ENCODE data around the gene KCNK17.
A peak's percentile ranks its signal among the peaks of the same experiment; 100 is the strongest.
"Not testable (repeated sequence)": the region's sequence is repeated elsewhere in the genome, so short reads cannot be mapped to it uniquely, and the experiment has no call there.

The KCNK17 gene

GRCh38 chr6:39302011-39302410 is 12.2 kb downstream of the KCNK17 start:
- DNase-seq (ENCODE audit: low read depth) = no peak

- DNase-seq (ENCODE audit: low read depth) = peak; percentile 25
Measured at GRCh38 chr6:39301606-39302005, 12.6 kb downstream of the KCNK17 start.

- DNase-seq (ENCODE audit: low read depth) = no peak
Measured at GRCh38 chr6:39300739-39301138, 13.5 kb downstream of the KCNK17 start.

DNA sequence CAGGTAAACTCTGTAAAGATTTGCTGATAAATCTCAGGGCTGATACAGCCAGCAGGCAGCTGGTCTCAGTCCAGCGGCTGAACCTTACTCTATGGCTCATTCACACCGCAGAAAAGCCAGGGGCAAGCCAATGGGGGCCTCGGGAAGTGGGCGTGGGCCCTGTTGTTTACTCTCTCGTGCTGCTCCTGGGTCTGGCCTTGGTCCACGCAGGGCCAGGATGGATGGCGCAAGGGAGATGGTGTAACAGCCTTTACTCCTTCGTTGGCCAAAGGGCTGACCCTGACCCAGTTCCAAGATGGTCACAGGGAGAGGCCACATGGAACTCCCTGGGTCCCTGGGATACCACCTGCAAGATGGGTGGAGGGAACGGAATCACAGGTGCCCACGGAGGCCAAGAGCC is 16.2 kb downstream of the KCNK17 start:
- DNase-seq (ENCODE audit: low read depth) = no peak

GRCh38 chr6:39296745-39297640 is 17.2 kb downstream of the KCNK17 start:
- peak; percentile 8 for DNase-seq (ENCODE audit: low read depth)

DNA sequence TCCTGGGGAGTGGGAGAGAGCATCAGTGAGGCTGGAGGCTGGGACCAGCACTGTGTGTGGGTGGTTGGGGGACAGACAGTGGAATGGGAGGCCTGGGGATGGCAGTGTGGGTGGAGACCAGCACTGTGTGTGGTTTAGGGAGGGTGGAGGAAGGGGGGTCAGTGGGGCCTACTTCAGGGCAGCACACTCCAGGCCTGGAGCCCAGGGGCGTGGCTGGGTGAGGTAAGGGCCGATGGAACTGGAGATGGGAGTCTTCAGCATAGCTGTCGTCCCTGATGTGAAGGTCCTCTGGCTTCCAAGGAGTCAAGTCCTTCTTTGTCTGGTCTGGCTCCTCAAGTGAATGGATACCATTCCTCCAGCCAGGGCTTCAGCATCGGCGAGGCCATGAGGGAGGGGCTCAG is 18.6 kb downstream of the KCNK17 start:
- no peak for DNase-seq (ENCODE audit: low read depth)

- DNase-seq (ENCODE audit: low read depth) = no peak
Measured at GRCh38 chr6:39294899-39295298, 19.3 kb downstream of the KCNK17 start.

DNA sequence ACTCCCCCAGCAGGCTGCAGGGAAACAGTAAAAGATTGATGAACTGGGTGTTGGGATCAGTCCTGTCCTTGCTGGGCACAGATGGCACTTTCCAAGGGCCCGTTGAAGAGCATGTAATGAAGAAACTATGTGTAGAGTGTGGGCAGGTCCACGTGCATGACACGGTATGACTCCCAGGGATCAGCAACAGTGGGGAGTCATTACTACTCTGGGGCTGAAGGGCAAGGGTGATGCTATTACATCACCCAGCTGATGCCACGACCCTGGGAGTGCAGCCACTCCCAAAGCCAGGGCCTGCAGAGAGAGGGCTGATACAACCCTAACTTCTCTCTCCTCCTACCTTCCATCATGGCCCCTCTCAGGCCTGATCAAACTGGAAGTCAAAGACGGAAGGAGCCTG is 20.1 kb downstream of the KCNK17 start:
- no peak for DNase-seq (ENCODE audit: low read depth)

DNA sequence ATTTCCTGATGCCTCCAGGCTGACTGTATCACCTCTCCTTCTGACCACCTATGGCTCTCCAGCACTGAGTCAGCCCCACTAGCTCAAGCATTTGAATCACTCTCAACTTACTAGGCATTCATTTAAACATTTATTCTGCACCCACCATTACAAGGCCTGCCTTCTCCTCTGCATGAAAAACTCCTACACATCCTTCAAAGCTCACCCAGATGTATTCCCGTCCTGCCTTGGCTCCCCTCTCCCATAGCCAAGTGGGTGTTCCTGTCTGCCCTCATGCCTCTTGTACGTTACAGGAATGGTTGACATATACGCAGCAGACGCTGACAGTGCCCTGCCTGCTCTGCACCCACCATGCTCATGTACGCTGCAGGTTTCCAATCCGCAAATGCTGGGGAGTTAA is 21.6 kb downstream of the KCNK17 start:
- DNase-seq (ENCODE audit: low read depth) = no peak

- DNase-seq (ENCODE audit: low read depth) = no peak
Measured at GRCh38 chr6:39289490-39289889, 24.7 kb downstream of the KCNK17 start.

DNA sequence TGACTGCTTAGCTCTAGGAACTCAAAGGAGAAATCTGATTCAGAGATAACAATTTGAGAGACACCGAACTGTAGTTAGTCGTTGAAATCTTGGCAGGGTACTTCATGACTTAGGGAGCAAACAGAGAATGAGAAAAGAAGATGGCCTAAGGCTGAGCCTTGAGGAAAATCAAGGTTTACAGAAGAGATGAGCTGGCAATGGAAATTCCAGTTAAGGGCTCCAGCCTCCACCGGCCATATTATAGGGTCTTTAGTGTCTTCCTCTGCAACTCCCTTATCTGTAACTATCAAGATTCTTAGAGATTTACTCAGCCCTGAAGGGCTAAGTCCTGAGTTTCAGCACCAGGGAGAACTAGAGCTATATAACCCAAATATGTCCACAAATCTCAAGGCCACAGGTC is 26.6 kb downstream of the KCNK17 start:
- DNase-seq (ENCODE audit: low read depth) = no peak

DNA sequence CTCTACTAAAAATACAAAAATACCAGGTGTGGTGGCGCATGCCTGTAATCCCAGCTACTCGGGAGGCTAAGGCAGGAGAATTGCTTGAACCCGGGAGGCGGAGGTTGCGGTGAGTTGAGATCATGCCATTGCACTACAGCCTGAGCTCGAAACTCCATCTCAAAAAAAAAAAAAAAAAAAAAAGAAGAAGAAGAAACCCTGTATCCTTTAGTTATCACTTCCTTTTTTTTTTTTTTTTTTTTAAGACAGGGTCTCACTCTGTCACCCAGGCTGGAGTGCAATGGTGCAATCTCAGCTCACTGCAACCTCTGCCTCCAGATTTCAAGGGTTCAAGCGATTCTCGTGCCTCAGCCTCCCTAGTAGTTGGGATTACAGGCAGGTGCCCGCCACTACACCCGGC is 27.6 kb downstream of the KCNK17 start:
- DNase-seq (ENCODE audit: low read depth) = not testable (repeated sequence)

DNA sequence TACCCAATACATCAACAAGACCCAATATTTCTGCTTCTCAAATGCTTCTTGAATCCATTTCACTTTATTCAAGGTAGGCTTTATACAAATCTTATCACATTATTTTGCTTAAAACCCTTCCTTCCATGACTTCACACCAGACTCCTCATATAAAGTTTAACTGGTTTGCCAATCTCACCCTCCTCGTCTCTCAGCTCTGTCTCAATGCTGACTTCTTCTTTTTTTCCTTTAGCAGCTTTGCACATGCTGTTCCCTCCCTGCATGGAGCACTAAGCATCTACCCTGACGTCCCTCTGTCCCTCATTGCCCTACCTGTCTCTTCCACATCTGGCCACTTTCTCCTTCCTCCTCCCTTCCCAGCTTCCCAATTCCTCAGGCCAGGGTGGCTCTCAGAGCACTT is 31.4 kb downstream of the KCNK17 start:
- no peak for DNase-seq (ENCODE audit: low read depth)

DNA sequence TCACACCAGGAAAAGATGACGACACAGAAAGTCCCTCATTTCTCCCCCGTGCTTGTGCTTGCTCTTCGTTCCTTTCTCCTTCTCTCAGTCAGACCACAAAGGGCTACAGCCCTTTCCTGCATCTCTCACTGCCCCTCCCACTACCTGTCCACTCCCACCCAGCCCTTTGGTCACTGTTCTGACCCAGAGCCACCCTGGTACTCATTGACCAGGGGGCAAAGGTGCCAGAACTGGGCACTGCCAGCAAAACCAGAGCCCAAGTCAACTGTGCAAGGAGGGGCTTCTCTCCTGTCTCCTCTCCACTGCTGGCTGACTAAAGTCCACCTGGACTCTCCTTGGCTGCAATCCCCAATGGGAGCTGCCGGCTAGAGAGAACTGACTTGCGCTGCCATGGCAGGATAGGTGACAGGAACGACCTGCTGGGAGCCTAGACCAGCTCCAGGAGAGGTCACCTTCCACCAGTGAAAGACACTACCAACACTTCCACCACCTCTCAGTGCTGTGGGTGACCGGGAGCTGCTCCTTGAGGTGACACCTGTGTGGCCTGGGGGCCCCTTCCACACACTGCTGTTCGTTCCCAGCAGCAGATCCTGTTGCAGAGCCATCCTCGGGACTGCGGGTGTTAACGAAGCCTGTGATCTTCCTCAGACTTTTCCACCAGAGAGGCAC is 32.8 kb downstream of the KCNK17 start:
- no peak for DNase-seq (ENCODE audit: low read depth)

DNA sequence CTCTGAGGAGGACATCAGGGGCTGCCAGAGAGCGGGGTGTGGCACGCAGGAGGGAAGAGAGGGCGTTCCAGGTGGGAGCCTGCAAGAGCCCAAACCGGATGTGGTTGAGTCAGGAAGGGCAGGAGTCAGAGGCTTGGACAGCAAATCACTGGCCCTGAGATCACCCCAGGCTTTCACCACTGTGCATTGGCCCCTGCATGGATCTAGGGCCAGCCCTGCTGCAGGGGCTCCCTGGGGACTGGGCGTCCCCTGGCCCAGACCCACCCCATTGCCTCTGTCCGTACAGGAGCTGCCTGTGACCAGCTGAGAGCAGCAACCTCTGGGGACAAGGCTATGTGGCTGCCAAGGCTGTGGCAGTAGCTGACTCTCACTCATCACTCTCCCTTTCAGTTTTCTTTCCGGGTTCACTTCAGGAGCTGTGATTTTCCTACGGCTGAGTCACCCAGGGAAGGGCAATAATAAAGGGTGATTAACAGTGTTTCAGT is 33.9 kb downstream of the KCNK17 start:
- peak; percentile 11 for DNase-seq (ENCODE audit: low read depth)

DNA sequence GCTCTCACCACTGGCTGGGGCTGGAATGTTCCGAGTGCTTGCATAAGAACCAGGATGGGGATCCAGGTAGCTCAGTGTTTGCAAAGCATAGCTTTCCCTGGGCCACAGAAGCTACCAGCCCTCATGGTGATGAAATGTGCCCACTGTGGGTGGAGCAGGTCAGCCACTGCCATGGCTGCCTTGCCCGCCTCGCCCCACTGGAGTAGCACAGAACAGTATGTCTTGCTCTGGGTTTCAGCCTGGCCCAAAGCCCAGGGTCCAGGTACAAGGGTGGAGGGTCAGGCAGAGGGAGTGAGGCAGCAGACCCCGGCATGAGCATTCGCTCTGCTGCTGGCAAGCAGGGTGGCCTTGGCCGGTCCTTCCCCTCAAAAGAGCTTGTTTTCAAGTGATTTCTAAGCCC is 34.7 kb downstream of the KCNK17 start:
- no peak for DNase-seq (ENCODE audit: low read depth)

GRCh38 chr6:39276379-39276995 is 37.7 kb downstream of the KCNK17 start:
- no peak for DNase-seq (ENCODE audit: low read depth)

GRCh38 chr6:39274903-39275302 is 39.3 kb downstream of the KCNK17 start:
- DNase-seq (ENCODE audit: low read depth) = no peak

DNA sequence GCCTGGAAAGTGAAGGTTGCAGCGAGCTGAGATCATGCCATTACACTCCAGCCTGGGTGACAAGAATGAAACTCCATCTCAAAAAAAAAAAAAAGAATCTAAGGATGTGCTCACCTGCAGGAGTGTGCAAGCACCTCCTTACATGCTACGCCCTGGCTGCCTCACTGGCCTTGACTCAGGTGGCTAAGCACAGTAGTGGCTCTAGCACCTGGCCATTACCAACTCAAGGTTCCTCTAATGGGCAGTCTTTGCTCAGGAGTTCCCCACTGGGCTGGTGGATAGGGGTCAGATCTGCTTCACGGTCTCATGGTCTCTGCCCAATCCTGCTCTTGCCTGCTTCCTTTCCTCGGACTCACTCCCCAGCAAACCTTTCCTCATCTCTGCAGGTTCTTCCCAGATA is 39.7 kb downstream of the KCNK17 start:
- DNase-seq (ENCODE audit: low read depth) = no peak

- DNase-seq (ENCODE audit: low read depth) = no peak
Measured at GRCh38 chr6:39273406-39273821, 40.8 kb downstream of the KCNK17 start.

- DNase-seq (ENCODE audit: low read depth) = no peak
Measured at GRCh38 chr6:39269961-39270360, 44.3 kb downstream of the KCNK17 start.

- DNase-seq (ENCODE audit: low read depth) = no peak
Measured at GRCh38 chr6:39268721-39269120, 45.5 kb downstream of the KCNK17 start.

DNA sequence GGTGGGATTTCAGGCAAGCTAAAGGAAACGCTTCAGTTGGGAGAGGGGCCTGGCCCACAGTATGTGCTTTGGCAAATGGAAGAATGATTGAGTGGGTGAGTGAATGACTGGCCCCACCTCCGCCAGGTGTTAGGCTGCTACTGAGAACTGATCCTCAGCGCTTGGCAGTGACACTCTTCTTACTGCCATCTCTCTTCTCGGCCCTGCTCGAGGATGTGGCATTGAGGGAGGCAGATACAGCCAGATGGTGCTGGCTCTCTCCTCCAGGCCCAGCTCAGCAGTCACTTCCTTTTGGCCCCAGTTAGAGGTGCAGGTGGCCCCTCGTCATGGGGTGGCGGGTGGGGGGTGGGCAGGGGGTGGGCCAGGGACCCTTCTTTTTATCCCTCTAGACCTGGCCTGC is 46.0 kb downstream of the KCNK17 start:
- no peak for DNase-seq (ENCODE audit: low read depth)

All from EH (cell line).